Posterior cingulate gyrus (tissue), 11 donors: ENCODE results near the gene COA5.
"Not testable (repeated sequence)": the region's sequence is repeated elsewhere in the genome, so short reads cannot be mapped to it uniquely, and the experiment has no call there.

Experiments
- DNase-seq, 10 donors: peaks; one replicate each; pipeline versions ENCODE4 v3.0.0 to v3.0.0-alpha.2; 2020 to 2021; ENCODE audit warnings: mixed read lengths in 3 of 10
- intact Hi-C: fragments of 100-400 bp; cut with DNase I; formaldehyde crosslinking; loops from one replicate; pipeline ENCODE4 v1.15.1; 2023

The COA5 gene

DNA sequence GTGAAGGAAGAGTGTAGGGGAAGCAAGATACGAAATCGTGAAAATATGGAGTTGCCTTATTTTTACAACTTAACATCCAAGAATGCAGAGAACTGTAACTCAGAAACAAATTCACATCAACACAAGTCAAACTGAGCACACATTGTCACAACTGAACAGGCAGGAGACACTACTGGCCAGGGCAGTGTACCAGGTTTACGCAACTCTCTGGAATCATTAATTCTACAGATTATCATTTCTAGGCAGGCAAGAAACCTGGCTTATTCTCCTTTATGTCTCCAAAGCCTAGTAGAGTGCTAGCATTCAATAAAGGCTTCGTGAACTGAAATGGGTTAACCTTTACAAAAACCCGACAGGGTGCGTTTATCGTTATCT, 584 bp downstream of the COA5 start:
- intact Hi-C loops: loop anchor here (5.0 kb wide), 1 partner anchor 195 kb away; no protein-coding TSS in a partner anchor

DNA sequence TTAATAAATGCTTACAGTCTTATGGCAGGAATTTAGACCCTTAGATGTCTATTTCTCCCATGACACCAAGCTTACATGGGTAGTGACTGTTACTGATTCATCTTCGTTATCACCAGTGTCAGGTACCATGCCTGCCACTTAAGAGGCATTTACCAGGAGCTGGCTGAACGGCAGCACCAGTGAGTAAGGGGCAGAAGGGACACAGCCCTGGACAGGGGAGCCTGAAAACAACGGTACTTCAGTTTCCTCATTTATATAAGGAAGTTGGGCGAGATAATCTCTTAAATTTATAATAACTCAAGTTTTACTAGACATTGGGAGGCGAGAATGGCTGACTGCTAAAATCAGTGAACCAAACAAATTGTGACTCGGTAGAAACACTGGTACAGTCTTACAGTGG, 1.2 kb downstream of the COA5 start:
- no peak for DNase-seq
- intact Hi-C loops: loop anchor here (5.0 kb wide), 1 partner anchor 195 kb away; no protein-coding TSS in a partner anchor

More for the DNA sequence above, 584 bp downstream of the COA5 start:
- no peak for DNase-seq

- DNase-seq: no peak
- intact Hi-C loops: loop anchor here (5.0 kb wide), 1 partner anchor 194 kb away; no protein-coding TSS in a partner anchor
Observed at GRCh38 chr2:98606431-98606830, 1.9 kb downstream of the COA5 start.

GRCh38 chr2:98605076-98605475, 3.2 kb downstream of the COA5 start:
- DNase-seq: no peak
- intact Hi-C loops: loop anchor here (5.0 kb wide), 1 partner anchor 193 kb away; no protein-coding TSS in a partner anchor

DNA sequence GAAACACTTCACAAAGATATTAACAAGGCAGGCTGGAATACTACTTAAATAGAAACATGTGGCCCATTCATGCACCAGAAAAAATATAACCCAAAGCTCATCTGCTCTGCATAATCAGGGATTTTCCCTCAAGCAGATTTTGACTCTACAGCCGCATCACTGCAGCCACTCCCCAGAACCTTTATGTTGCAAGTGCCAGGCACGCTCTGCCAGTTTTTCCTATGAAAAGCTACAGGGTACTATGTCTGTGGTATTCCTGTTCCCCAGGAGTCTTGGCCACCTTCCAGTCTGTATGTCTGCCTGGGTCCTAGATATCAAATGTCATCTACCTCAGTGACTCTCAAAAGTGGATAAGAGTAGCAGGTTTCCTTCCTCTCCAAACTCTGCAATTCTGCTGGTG, 3.8 kb downstream of the COA5 start:
- DNase-seq: no peak
- intact Hi-C loops: no loop called here

DNA sequence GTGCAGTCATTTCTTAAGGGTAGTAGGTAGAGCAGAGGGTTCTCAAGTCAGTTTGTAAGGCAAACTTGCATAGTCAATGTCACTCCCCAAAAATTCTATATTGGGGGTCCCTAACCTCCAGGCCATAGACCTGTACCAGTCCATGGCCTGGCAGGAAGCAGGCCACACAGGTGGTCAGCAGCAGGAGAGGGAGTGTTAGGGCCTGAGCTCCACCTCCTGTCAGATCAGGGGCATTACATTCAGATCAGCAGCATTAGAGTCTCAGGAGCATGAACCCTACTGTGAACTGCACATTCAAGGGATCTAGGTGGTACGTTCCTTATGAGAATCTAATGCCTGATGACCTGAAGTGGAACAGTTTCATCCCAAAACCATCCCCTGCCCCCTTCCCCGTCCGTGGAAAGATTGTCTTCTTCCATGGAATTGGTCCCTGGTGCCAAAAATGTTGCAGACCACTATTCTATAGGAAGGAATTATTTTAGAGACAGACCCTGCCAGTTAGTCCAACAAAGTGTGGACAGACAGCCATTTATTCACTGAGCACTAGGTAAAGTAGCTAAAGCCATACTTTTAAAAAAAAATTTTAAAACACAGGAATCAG, 6.7 kb downstream of the COA5 start:
- intact Hi-C loops: no loop called here
- DNase-seq: no peak

DNA sequence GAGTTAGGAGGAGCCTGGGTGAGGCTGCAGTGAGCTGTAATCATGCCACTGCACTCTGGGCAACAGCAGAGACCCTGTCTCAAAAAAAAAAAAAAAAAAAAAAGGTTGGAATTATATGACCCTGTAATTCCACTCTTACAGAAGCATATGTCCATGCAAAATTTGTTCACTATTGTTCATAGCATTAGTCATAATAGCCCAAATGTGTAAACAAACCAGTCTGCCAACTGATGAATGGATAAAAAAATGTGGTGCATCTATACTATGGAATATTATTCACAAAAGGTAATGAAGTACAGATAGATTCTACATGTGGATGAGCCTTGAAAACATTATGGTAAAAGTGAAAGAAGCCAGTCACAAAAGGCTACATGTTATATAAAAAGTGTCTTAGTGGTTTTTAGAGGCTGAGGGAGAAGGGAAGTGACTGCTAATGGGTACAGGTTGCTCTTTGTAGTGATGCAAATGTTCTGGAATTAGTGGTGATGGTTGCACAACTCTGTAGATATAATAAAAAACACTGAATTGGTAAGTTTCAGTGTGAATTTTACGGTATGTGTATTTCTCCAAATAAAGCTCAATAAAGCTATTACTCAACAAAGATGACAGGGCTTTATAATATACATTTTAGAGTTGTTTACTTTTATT, 9.4 kb downstream of the COA5 start:
- DNase-seq: no peak
- intact Hi-C loops: no loop called here

- DNase-seq, intact Hi-C loops: not testable (repeated sequence)
Observed at GRCh38 chr2:98594665-98595064, 13.6 kb downstream of the COA5 start.

DNA sequence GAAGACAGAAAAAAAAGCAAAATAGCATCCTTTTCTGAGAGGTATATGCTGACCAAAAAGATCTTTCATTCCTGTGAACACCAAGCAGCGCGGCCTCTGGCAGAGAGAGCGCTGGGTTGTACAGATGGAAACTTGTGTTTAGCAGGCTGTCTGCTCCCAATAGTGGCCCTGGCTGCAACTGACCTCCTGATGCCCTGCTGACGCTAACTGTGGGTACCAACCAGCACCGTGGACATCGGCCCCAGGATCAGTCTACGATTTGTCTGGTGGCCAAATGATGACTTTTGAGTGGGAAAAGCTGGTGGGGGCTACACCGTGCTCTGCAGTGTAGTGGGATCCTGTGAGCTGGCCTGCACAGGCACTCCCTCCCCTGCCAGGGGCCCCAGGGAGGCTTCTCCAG, 15.7 kb downstream of the COA5 start:
- intact Hi-C loops: no loop called here
- no peak for DNase-seq

DNA sequence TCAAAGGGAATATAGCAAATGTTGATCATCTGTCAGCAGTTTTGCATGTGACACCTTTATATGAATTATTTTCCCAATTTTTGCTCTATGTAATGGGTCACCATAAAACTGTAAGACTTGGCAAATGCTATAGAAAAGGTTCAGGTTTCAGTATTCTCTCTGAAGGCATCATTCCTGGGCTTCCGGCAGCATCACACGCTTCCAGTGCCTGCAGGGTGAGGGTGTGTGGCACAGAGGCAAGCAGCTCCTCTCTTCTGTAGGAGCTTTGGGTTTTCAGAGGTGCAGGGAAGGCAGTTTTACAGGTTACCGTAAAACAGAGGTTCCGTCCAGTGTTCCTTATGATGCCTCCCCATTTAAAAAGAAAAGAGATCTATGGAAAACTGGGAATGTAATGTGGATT, 18.8 kb downstream of the COA5 start:
- intact Hi-C loops: no loop called here
- DNase-seq: no peak

DNA sequence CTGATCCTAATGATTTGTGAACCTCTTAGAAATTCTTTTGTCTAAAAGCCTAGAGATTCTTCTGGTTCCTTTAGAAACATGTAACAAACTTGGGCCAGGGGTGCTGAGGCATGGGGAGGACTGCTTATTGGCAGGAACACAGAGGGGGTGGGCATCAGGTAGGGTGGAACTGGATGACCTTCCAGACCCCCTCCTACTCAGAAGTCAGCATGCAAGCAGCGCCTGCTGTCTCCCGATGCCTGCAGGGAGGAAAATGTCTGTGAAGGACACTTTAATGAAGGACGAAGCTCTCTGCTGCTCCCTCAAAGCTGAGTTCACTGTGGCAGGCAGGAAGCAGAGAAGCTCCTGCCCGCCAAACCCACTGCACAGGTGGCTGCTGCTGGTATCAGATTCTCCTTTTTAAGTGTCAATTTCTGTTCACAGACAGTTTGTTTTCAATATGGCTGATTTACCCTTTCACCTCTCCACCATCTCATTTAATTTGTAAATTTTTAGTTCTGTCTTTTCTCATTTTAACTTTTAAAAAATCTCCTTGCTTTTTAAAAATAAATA, 19.4 kb downstream of the COA5 start:
- intact Hi-C loops: no loop called here
- DNase-seq: no peak

GRCh38 chr2:98586551-98587140, 21.7 kb downstream of the COA5 start:
- no peak for DNase-seq

DNA sequence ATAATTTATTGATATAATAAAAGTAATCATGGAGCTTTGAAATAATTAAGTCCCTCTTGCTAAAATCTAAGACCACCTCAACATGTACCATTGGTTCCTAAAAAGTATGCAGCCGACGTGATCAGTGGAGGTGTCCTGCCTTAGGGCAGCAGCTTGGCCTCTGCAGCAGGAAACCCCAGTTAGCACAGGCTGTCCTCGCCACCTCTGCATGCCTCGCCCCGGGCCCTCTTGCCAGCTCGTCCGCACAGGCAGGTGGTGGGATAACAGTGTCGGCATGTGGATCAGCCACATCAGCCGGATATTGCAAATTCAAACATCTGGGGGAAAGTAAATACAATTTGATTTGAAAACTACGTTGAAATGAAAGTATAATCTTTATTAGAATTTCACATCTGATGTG, 22.9 kb downstream of the COA5 start:
- DNase-seq: no peak
- intact Hi-C loops: no loop called here

More at GRCh38 chr2:98586551-98587140, 21.7 kb downstream of the COA5 start:
- intact Hi-C loops: no loop called here

- intact Hi-C loops: no loop called here
- no peak for DNase-seq
Observed at GRCh38 chr2:98583816-98584618, 24.3 kb downstream of the COA5 start.

- DNase-seq: no peak
- intact Hi-C loops: no loop called here
Observed at GRCh38 chr2:98583276-98583675, 25.0 kb downstream of the COA5 start.

GRCh38 chr2:98582523-98582922, 25.8 kb downstream of the COA5 start:
- DNase-seq: no peak
- intact Hi-C loops: no loop called here

GRCh38 chr2:98580656-98581284, 27.5 kb downstream of the COA5 start:
- DNase-seq: no peak
- intact Hi-C loops: no loop called here

- DNase-seq: no peak
- intact Hi-C loops: no loop called here
Observed at GRCh38 chr2:98579926-98580325, 28.4 kb downstream of the COA5 start.

DNA sequence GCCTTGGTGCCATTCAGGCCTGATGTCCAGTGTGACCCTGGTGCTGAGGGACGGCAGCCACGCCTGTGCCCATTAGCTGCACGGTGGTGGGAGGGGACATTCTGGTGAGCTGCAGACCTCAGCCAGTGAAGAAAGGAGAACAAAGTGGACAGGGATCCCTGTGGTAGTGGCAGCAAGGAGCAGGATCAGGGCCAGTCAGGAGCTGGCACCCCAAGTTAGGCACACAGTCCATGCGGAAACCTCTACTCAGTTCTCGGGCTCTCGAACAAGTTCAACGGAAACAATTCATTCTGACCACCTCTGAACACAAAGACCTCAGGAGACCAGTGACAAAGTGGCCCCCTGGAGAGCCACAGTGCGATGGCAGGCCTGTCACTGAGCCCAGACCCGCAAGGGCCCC, 30.1 kb downstream of the COA5 start:
- no peak for DNase-seq
- intact Hi-C loops: no loop called here

- DNase-seq: no peak
- intact Hi-C loops: no loop called here
Observed at GRCh38 chr2:98577313-98577712, 31.0 kb downstream of the COA5 start.
